Peyer's patch (tissue), 4 donors: ENCODE results near the gene ITPR1. TPM values are rescaled to one million over a fixed set of nuclear protein-coding genes. Genes with fewer than 3 reads are reported as not detected.

Source experiments
- DNase-seq, 3 donors: peaks; one replicate each; pipeline ENCODE4 v3.0.0-alpha.2; 2017 to 2019
- H3K27ac ChIP-seq, 4 donors: fragments of 200-600 bp; sonication (generic); one replicate each; pipeline ENCODE4 v1.5.1; 2016 to 2019
- H3K27me3 ChIP-seq, 2 donors: fragments of 200-600 bp; sonication (generic); one replicate each; pipeline ENCODE4 v1.5.1; 2019
- H3K36me3 ChIP-seq, 3 donors: fragments of 200-600 bp; sonication (generic); one replicate each; pipeline ENCODE4 v1.5.1; 2016 to 2019
- H3K4me1 ChIP-seq, 4 donors: fragments of 200-600 bp; sonication (generic); one replicate each; pipeline ENCODE4 v1.5.1; 2016 to 2019
- H3K4me3 ChIP-seq, 4 donors: fragments of 200-600 bp; sonication (generic); 1 replicate in 3 of 4; 2 replicates in 1 of 4; pipeline ENCODE4 v1.5.1; 2016 to 2019; ENCODE audit warnings: mild to moderate bottlenecking in 1 of 4
- H3K9me3 ChIP-seq, 4 donors: fragments of 200-600 bp; sonication (generic); one replicate each; pipeline ENCODE4 v1.5.1; 2016 to 2019; ENCODE audit warnings: mild to moderate bottlenecking in 1 of 4
- POLR2A ChIP-seq, 2 donors: fragments of 450-650 bp; IDR thresholded peaks; one replicate each; pipeline ENCODE4 v1.5.1; 2017; ENCODE audit warnings: antibody characterized with exemption in 2 of 2, mild to moderate bottlenecking in 2 of 2, moderate library complexity in 2 of 2
- total RNA-seq, 4 donors: library from RNA; depleted of rRNA; stranded (reverse); fragments of >200 nt; gene quantifications; one replicate each; pipeline ENCODE4 v1.1.0, GENCODE V29; 2016
- TF ChIP-seq, protein P1 (sequence below), 6 experiments: fragments of 450-650 bp in 4 of 6; fragments of 200-600 bp in 2 of 6; sonication (generic) in 1 of 6; IDR thresholded peaks; one replicate each; pipeline ENCODE4 v1.5.1; 2017 to 2019; ENCODE audit warnings: antibody characterized with exemption in 6 of 6, mild to moderate bottlenecking in 3 of 6, moderate library complexity in 1 of 6

ITPR1 gene
- total RNA-seq, 4 donors from 2014 or later: 13.3 to 142 (median 22.7) TPM

DNA sequence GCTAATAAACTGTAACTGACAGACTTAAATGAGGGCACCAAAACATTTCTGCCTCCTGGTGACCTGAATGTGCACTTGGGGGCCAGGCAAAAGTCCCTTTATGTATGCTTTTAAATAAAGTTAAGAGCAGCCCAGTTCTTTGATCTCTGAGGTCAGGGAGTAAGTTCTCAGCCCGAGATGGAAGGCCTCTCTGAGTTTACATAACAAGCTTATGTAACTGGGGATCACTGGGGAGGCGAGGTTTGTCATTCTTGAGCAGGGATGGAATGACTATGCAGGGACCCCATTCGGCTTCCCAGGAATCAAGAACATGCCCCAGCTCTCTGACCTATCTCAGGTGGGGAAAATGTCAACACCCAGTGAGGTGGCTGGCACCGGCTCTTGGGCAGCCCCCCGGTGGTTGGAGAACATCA lies 287.4 kb downstream of the ITPR1 start:
- Histone ChIP-seq H3K9me3 (no peaks in the 10 kb centered on the region), H3K27me3 (no peaks in the 10 kb centered on the region), H3K36me3 (peaks cover 0 to 11% (median 0%) of the 10 kb centered on the region in 3 donors), H3K4me1 (peaks cover 0 to 17% (median 0%) of the 10 kb centered on the region in 4 donors), H3K27ac (no peak overlapping the region), H3K4me3 (no peak overlapping the region)
- DNase-seq: no peak
- TF ChIP-seq, protein P1, sequence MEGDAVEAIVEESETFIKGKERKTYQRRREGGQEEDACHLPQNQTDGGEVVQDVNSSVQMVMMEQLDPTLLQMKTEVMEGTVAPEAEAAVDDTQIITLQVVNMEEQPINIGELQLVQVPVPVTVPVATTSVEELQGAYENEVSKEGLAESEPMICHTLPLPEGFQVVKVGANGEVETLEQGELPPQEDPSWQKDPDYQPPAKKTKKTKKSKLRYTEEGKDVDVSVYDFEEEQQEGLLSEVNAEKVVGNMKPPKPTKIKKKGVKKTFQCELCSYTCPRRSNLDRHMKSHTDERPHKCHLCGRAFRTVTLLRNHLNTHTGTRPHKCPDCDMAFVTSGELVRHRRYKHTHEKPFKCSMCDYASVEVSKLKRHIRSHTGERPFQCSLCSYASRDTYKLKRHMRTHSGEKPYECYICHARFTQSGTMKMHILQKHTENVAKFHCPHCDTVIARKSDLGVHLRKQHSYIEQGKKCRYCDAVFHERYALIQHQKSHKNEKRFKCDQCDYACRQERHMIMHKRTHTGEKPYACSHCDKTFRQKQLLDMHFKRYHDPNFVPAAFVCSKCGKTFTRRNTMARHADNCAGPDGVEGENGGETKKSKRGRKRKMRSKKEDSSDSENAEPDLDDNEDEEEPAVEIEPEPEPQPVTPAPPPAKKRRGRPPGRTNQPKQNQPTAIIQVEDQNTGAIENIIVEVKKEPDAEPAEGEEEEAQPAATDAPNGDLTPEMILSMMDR (IDR thresholded peaks at IDR 0.05): no peak
- TF ChIP-seq POLR2A (IDR thresholded peaks at IDR 0.05): no peak

DNA sequence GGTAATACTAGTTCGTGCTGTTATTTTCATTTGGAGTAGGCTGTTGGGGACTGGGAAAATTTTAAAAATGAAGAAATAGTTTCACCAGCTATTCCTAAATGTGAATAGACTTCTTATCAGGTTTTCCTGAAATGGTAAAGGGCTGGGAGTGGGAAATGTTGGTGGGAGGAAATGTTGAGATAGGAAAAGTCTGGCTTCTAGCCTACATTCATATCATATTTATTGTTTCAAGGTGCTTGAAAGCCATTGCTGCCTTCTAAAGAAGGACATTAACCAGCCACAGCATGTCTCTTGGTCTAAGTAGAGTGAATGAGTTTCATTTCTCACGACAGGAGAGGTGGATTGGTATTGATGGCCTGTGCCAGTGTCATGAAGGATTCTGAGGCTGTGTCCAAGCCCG lies 288.9 kb downstream of the ITPR1 start:
- no peak for DNase-seq
- Histone ChIP-seq H3K4me3 (no peak overlapping the region), H3K27ac (no peak overlapping the region), H3K36me3 (peaks cover 0 to 11% (median 0%) of the 10 kb centered on the region in 3 donors), H3K9me3 (no peaks in the 10 kb centered on the region), H3K27me3 (no peaks in the 10 kb centered on the region), H3K4me1 (peaks cover 0 to 5% (median 0%) of the 10 kb centered on the region in 4 donors)
- TF ChIP-seq POLR2A (IDR thresholded peaks at IDR 0.05): no peak
- TF ChIP-seq, protein P1 (IDR thresholded peaks at IDR 0.05): no peak

DNA sequence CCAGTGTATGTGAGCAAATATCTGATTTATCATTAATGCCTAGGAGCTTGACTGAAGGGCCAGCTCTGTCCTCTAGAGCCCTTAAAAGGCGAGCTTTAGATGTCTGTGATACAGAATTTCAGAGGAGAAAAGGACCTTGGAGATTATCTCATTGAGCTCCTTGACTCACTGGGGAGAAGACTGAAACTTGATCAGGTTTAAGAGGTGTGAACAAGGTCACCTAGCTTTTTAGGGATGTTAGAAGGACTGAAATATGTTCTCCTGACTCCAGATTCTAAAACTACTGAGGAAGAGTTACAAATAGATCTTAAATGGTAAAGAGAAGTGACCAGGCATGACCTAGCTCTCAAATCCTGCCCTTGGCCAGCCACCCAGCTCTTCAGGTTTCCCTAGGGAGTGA lies 292.4 kb downstream of the ITPR1 start:
- TF ChIP-seq, protein P1 (IDR thresholded peaks at IDR 0.05): no peak
- TF ChIP-seq POLR2A (IDR thresholded peaks at IDR 0.05): no peak
- H3K36me3 ChIP-seq: peaks cover 0 to 23% (median 0%) of the 10 kb centered on the region in 3 donors
- no peaks in the 10 kb centered on the region for H3K9me3 ChIP-seq
- no peak for DNase-seq
- no peak overlapping the region for H3K27ac ChIP-seq
- H3K4me1 ChIP-seq: no peaks in the 10 kb centered on the region
- H3K27me3 ChIP-seq: no peaks in the 10 kb centered on the region
- H3K4me3 ChIP-seq: no peak overlapping the region

DNA sequence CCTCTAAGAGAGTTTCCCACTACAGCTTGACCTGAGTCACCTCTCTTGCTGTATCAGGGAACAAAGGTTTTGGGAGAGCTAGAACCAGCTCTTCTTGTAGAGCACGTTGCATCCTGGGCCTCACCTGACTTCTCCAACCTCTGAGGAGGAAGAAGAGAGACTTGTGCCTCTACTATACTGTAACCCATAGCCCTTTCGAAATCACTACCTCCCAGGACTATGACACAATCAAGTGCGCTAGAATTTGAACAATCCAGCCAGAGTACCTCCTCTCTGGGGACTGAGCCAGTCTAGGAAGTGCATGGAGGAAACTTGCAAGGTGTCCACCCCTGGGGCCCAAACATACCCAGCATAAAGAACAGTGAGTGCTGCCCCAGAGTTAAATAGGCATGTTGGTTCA lies 293.3 kb downstream of the ITPR1 start:
- Histone ChIP-seq H3K4me1 (no peaks in the 10 kb centered on the region), H3K27me3 (no peaks in the 10 kb centered on the region), H3K36me3 (peaks cover 0 to 27% (median 0%) of the 10 kb centered on the region in 3 donors), H3K4me3 (no peak overlapping the region), H3K9me3 (no peaks in the 10 kb centered on the region), H3K27ac (no peak overlapping the region)
- TF ChIP-seq, protein P1 (IDR thresholded peaks at IDR 0.05): no peak
- TF ChIP-seq POLR2A (IDR thresholded peaks at IDR 0.05): no peak
- DNase-seq: no peak

DNA sequence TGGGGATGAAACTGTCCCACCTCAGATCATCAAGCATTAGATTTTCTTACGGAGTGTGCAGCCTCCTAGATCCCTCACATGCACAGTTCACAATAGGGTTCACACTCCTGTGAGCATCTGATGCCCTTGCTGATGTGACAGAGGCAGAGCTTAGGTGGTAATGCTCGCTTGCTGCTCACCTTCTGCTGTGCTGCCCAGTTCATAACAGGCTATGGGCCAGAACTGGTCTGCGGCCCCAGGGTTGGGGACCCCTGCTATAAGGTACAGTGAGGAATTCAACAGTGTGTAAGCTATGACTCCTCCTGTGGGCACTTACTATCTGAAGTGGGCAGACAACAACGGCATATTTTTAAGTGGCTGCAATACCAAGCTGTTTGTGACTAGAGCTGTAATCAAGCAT lies 298.2 kb downstream of the ITPR1 start:
- H3K4me3 ChIP-seq: no peak overlapping the region
- H3K9me3 ChIP-seq: no peaks in the 10 kb centered on the region
- no peak for TF ChIP-seq POLR2A (IDR thresholded peaks at IDR 0.05)
- TF ChIP-seq, protein P1 (IDR thresholded peaks at IDR 0.05): no peak
- H3K36me3 ChIP-seq: peaks cover 0 to 25% (median 0%) of the 10 kb centered on the region in 3 donors
- H3K4me1 ChIP-seq: no peaks in the 10 kb centered on the region
- DNase-seq: no peak
- no peaks in the 10 kb centered on the region for H3K27me3 ChIP-seq
- no peak overlapping the region for H3K27ac ChIP-seq

DNA sequence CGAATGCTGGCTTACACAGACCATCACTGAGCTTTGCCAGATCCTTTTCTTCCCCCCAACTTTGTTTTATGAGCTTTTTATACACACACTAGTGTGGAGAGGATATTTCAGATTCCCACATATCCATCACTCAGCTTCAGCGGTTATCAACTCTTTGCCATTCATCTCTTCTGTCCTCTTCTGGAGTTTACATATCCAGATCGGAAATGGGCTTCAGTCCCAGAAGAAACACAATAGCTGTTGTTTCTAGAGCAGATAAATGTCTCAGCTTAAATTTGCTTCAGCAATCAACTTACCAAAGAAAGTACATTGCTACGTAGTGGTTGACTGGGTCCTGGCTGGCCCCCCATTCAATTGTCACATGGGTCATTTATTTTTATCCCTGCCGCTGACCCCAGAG lies 300.2 kb downstream of the ITPR1 start:
- Histone ChIP-seq H3K27ac (no peak overlapping the region), H3K4me3 (no peak overlapping the region), H3K4me1 (no peaks in the 10 kb centered on the region), H3K27me3 (no peaks in the 10 kb centered on the region), H3K36me3 (peaks cover 0 to 24% (median 0%) of the 10 kb centered on the region in 3 donors), H3K9me3 (no peaks in the 10 kb centered on the region)
- DNase-seq: no peak
- TF ChIP-seq, protein P1 (IDR thresholded peaks at IDR 0.05): no peak
- TF ChIP-seq POLR2A (IDR thresholded peaks at IDR 0.05): no peak
